DND-41 (cell line): ENCODE measurements around the gene DAW1.

Source experiments
- ATAC-seq: fragments of 200-7000 bp; cut with Tn5 transposase; 3 replicates; pipeline ENCODE4 v1.9.1; 2021; ENCODE audit warnings: low read depth; ENCODE audit not compliant: insufficient read depth
- DNase-seq: peaks from one replicate; pipeline ENCODE4 v3.0.0-alpha.2; 2020
- H2AFZ ChIP-seq: 2 replicates; pipeline ENCODE4 v1.6.0; 2012; ENCODE audit warnings: low read depth, low read length
- H3K27ac ChIP-seq: 2 replicates; pipeline ENCODE4 v1.5.1; 2012; ENCODE audit warnings: low read length, inconsistent platforms
- H3K27me3 ChIP-seq: fragments of 200-600 bp; sonication (generic); 2 replicates; pipeline ENCODE4 v1.6.0; 2012; ENCODE audit warnings: low read length, mild to moderate bottlenecking, inconsistent platforms; ENCODE audit not compliant: insufficient read depth, poor library complexity
- H3K36me3 ChIP-seq: 2 replicates; pipeline ENCODE4 v1.5.1; 2012; ENCODE audit warnings: low read length, inconsistent platforms; ENCODE audit not compliant: insufficient read depth
- H3K4me1 ChIP-seq: 2 replicates; pipeline ENCODE4 v1.5.1; 2012; ENCODE audit warnings: mild to moderate bottlenecking, low read length; ENCODE audit not compliant: insufficient read depth
- H3K4me2 ChIP-seq: 2 replicates; pipeline ENCODE4 v1.6.0; 2012; ENCODE audit warnings: mild to moderate bottlenecking, moderate library complexity, low read length, inconsistent platforms; ENCODE audit not compliant: insufficient read depth
- H3K4me3 ChIP-seq, 2 experiments: fragments of 200-600 bp in 1 of 2; shearing (Covaris generic) in 1 of 2; 2 replicates each; pipeline ENCODE4 v1.5.1; 2012 to 2016; ENCODE audit warnings: inconsistent platforms in 2 of 2, low read length in 2 of 2, mild to moderate bottlenecking in 2 of 2, low read depth in 1 of 2, moderate library complexity in 1 of 2
- H3K79me2 ChIP-seq: 2 replicates; pipeline ENCODE4 v1.6.0; 2012; ENCODE audit warnings: low read length, inconsistent platforms; ENCODE audit not compliant: insufficient read depth
- H3K9ac ChIP-seq: 2 replicates; pipeline ENCODE4 v1.6.0; 2012; ENCODE audit warnings: low read depth, mild to moderate bottlenecking, inconsistent platforms, low read length, moderate library complexity
- H3K9me3 ChIP-seq: 2 replicates; pipeline ENCODE4 v1.5.1; 2012; ENCODE audit warnings: low read length, moderate library complexity, mild to moderate bottlenecking, inconsistent platforms; ENCODE audit not compliant: insufficient read depth, severe bottlenecking
- H4K20me1 ChIP-seq: 2 replicates; pipeline ENCODE4 v1.6.0; 2012; ENCODE audit warnings: low read length; ENCODE audit not compliant: insufficient read depth
- EZH2 ChIP-seq: IDR thresholded peaks from 3 replicates; pipeline ENCODE4 v1.6.1; 2012; ENCODE audit warnings: borderline replicate concordance, low read depth, mild to moderate bottlenecking, moderate library complexity, low read length, inconsistent platforms; ENCODE audit not compliant: severe bottlenecking
- TF ChIP-seq, protein P1 (sequence below): IDR thresholded peaks from 2 replicates; pipeline ENCODE4 v1.5.1; 2012; ENCODE audit warnings: borderline replicate concordance, low read length, moderate library complexity, mild to moderate bottlenecking; ENCODE audit not compliant: poor library complexity, severe bottlenecking; ENCODE audit errors: extremely low read depth

DAW1 gene

GRCh38 chr2:227971619-227972230 is 100.3 kb downstream of the DAW1 start:
- H3K79me2 ChIP-seq: no peaks in the 10 kb centered on the region
- no peak for TF ChIP-seq EZH2
- TF ChIP-seq, protein P1, sequence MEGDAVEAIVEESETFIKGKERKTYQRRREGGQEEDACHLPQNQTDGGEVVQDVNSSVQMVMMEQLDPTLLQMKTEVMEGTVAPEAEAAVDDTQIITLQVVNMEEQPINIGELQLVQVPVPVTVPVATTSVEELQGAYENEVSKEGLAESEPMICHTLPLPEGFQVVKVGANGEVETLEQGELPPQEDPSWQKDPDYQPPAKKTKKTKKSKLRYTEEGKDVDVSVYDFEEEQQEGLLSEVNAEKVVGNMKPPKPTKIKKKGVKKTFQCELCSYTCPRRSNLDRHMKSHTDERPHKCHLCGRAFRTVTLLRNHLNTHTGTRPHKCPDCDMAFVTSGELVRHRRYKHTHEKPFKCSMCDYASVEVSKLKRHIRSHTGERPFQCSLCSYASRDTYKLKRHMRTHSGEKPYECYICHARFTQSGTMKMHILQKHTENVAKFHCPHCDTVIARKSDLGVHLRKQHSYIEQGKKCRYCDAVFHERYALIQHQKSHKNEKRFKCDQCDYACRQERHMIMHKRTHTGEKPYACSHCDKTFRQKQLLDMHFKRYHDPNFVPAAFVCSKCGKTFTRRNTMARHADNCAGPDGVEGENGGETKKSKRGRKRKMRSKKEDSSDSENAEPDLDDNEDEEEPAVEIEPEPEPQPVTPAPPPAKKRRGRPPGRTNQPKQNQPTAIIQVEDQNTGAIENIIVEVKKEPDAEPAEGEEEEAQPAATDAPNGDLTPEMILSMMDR: no peak
- H3K27me3 ChIP-seq: no peaks in the 10 kb centered on the region
- no peak overlapping the region for H3K4me3 ChIP-seq
- DNase-seq (no peak), ATAC-seq (no peak)
- no peaks in the 10 kb centered on the region for H3K36me3 ChIP-seq
- no peaks in the 10 kb centered on the region for H3K4me1 ChIP-seq
- H4K20me1 ChIP-seq: no peaks in the 10 kb centered on the region
- no peak overlapping the region for H3K4me2 ChIP-seq
- no peak overlapping the region for H3K27ac ChIP-seq
- no peak overlapping the region for H2AFZ ChIP-seq
- no peak overlapping the region for H3K9ac ChIP-seq
- H3K9me3 ChIP-seq: no peaks in the 10 kb centered on the region

DNA sequence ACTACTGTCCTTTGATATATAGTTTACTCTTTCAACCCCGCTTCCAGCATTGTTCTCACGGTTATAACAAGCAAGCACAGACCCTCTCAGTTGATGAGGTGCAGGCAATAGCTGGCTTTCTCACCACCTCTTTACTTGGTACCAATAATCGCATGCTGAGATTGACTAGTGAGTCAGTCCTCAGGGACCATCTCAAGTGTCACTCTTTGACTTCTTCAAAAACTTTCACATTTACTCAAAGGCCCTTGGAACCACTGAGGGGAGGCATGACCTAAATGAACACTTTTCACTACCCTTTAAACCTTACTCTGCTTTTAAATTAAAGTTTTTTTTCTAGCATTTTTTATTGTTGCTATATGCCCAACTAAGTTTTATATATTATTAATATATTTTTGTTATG is 101.8 kb downstream of the DAW1 start:
- ATAC-seq (no peak), DNase-seq (no peak)
- H3K9ac ChIP-seq: no peak overlapping the region

More for the DNA sequence above, 101.8 kb downstream of the DAW1 start:
- Histone ChIP-seq H3K27me3 (no peaks in the 10 kb centered on the region), H3K36me3 (no peaks in the 10 kb centered on the region), H3K27ac (no peak overlapping the region), H4K20me1 (no peaks in the 10 kb centered on the region), H3K79me2 (no peaks in the 10 kb centered on the region), H3K4me3 (no peak overlapping the region), H2AFZ (no peak overlapping the region), H3K9me3 (no peaks in the 10 kb centered on the region), H3K4me2 (no peak overlapping the region), H3K4me1 (no peaks in the 10 kb centered on the region)
- TF ChIP-seq EZH2: no peak
- TF ChIP-seq, protein P1: no peak
